ENCODE data around the gene ONECUT1. TPM values are rescaled to one million over a fixed set of nuclear protein-coding genes. Genes with fewer than 3 reads are reported as not detected.

Gene ONECUT1
- total RNA-seq, 4 donors from 2014 or later, result not detected

DNA sequence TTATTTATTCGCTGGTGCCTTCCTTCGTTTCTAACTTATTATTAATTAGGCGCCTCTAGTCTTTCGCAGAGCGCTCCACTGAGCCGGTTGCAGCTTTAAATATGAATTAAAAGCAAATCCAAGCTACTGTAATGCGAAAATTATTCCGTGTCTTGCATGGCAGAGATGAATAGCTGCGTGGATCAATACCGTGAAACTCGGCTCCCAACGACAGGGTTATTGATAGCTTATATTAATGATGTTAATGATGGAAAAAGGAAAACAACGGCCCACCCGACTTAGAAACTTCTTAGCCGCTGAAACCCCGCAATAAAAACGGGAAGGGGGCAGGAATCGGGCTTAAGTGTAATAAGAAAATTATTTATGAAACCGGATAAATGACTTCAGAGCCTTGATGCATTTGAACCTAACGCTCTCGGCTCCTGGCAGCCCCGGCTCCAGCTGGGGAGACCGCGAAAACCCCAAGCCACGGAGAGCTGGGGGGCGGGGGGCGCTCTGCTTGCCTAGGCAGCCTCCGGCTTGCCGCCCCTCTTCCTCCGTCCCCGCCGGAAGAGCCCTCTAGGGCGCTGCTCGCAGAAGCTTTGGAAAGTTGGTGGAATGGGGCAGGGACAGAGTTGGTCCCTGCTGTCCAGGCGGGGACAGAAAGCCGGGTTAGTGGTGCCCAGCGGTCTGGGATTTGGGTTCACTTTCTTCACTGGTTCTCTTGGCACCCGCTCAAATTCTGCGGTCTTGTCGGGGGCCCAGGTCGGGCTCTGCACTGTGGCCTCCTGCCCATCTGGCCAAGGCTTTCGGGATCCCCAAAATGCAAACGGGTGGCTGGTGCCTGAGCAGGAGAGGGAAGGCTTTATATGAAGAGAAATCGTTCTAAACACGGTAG lies 7.7 kb upstream of the ONECUT1 start:
- H3K27me3 ChIP-seq, result peaks cover 97 to 100% (median 99%) of the 10 kb centered on the region in 3 donors
- DNase-seq, result no peak
- in situ Hi-C loops (cut with MboI; ENCODE audit: low sequenced_read_pairs in 4 of 4) (loop anchor here in 2 of 4 donors (25.0 kb wide), 1 partner anchor 914 kb away; no protein-coding TSS in a partner anchor), intact Hi-C loops (cut with DNase I; ENCODE audit: low total_unique reads) (no loop called here)
- peak overlapping the region in 2 of 4 donors; percentile 4 to 27 for H3K4me3 ChIP-seq
- no peak for TF ChIP-seq POLR2A (IDR thresholded peaks at IDR 0.05)
- TF ChIP-seq CTCF (IDR thresholded peaks at IDR 0.05 in 4 of 5, conservative IDR thresholded peaks at IDR 0.05 in 1 of 5), result no peak
- H3K36me3 ChIP-seq, result no peaks in the 10 kb centered on the region
- H3K9me3 ChIP-seq, result no peaks in the 10 kb centered on the region
- no peak overlapping the region for H3K27ac ChIP-seq
- H3K4me1 ChIP-seq, result peaks cover 0 to 12% of the 10 kb centered on the region in 2 donors
- ATAC-seq, result no peak

GRCh38 chr15:52796753-52797520 lies 6.8 kb upstream of the ONECUT1 start:
- H3K4me3 ChIP-seq, result no peak overlapping the region
- no peak overlapping the region for H3K27ac ChIP-seq
- peaks cover 0 to 12% of the 10 kb centered on the region in 2 donors for H3K4me1 ChIP-seq
- no peak for ATAC-seq
- in situ Hi-C loops (cut with MboI; ENCODE audit: low sequenced_read_pairs in 4 of 4) (loop anchor here in 2 of 4 donors (25.0 kb wide), 1 partner anchor 915 kb away; no protein-coding TSS in a partner anchor), intact Hi-C loops (cut with DNase I; ENCODE audit: low total_unique reads) (no loop called here)
- no peaks in the 10 kb centered on the region for H3K9me3 ChIP-seq
- H3K27me3 ChIP-seq, result peaks cover 92 to 100% (median 95%) of the 10 kb centered on the region in 3 donors
- TF ChIP-seq CTCF (IDR thresholded peaks at IDR 0.05 in 4 of 5, conservative IDR thresholded peaks at IDR 0.05 in 1 of 5) (no peak), POLR2A (IDR thresholded peaks at IDR 0.05) (no peak)
- no peaks in the 10 kb centered on the region for H3K36me3 ChIP-seq
- DNase-seq, result no peak

DNA sequence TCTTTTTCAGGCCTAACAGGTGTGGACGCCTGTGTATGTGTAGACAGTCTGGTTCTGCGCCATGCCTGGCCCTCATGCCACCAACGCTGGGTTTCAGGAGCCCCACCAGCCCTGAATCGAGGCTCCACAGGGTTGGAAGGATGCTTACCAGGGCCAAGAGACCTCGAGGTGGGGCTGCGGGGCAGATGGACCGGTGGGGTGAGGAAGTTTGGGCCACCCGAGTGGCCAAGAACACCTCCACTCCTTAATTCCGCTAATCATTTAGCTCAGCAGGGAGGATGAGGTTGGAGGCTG lies 6.0 kb upstream of the ONECUT1 start:
- intact Hi-C loops (cut with DNase I; ENCODE audit: low total_unique reads), result no loop called here
- no peaks in the 10 kb centered on the region for H3K9me3 ChIP-seq
- peaks cover 0 to 12% of the 10 kb centered on the region in 2 donors for H3K4me1 ChIP-seq
- ATAC-seq, result no peak
- H3K4me3 ChIP-seq, result no peak overlapping the region
- no peak for DNase-seq
- H3K27me3 ChIP-seq, result peaks cover 85 to 100% (median 92%) of the 10 kb centered on the region in 3 donors
- no peaks in the 10 kb centered on the region for H3K36me3 ChIP-seq
- in situ Hi-C loops (cut with MboI; ENCODE audit: low sequenced_read_pairs in 4 of 4), result loop anchor here in 2 of 4 donors (25.0 kb wide), 1 partner anchor 916 kb away; no protein-coding TSS in a partner anchor
- H3K27ac ChIP-seq, result no peak overlapping the region
- no peak for TF ChIP-seq CTCF (IDR thresholded peaks at IDR 0.05 in 4 of 5, conservative IDR thresholded peaks at IDR 0.05 in 1 of 5)
- no peak for TF ChIP-seq POLR2A (IDR thresholded peaks at IDR 0.05)

- in situ Hi-C loops (cut with MboI; ENCODE audit: low sequenced_read_pairs in 4 of 4) (loop anchor here in 2 of 4 donors (25.0 kb wide), 1 partner anchor 917 kb away; no protein-coding TSS in a partner anchor), intact Hi-C loops (cut with DNase I; ENCODE audit: low total_unique reads) (no loop called here)
- Histone ChIP-seq H3K27me3 (peaks cover 85 to 100% (median 90%) of the 10 kb centered on the region in 3 donors), H3K9me3 (no peaks in the 10 kb centered on the region), H3K4me1 (peaks cover 0 to 13% of the 10 kb centered on the region in 2 donors), H3K4me3 (no peak overlapping the region), H3K27ac (no peak overlapping the region), H3K36me3 (no peaks in the 10 kb centered on the region)
- no peak for TF ChIP-seq POLR2A (IDR thresholded peaks at IDR 0.05)
- no peak for TF ChIP-seq CTCF (IDR thresholded peaks at IDR 0.05 in 4 of 5, conservative IDR thresholded peaks at IDR 0.05 in 1 of 5)
- ATAC-seq (no peak), DNase-seq (no peak)
Measured at GRCh38 chr15:52795464-52796227, 5.5 kb upstream of the ONECUT1 start.

Measured in gastrocnemius medialis (tissue), 4 donors.